Measurements from ENCODE around the gene OGA. TPM values are rescaled to one million over a fixed set of nuclear protein-coding genes. Genes with fewer than 3 reads are reported as not detected.

Gene OGA
- total and polyA plus RNA-seq, 7 donors: 15.7 to 143 (median 124) TPM

DNA sequence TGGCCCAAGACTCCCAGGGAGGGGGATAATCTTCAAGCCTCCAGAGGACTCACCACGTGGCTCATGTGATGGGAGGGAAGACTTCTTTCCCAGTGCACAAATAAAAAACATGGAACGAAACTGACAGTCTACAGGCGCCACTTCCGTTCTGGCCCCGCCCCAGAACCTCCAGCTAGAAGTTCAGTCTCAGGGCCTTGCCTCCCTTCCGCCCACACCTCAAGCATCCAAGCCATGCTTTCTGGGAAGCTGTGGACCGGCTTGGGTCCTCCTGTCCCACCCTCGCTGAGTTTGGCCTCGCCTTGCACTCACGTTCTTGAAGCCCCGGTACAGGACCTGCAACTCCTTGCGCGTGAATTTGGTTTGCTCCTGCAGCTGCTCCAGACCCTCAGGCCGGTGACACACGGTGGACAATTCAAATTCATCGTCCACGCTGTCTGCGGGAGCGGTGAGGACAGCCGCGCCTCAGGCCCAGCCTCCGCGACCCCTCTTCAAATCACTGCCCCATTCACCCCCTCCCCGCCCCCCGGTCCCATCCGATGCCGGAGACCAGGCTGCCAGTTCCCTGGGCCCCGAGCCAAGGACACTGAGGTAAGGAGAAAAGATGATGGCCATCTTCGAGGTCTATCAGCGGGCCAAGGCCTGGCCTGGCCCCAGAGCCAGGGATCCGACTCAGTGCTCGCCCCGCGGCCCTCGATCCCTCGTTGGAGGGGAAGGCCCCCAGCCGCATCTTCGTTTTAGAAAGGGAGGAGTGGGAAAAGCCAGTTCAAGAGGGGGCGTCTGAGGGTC, 10.7 kb upstream of the OGA start:
- peak; percentile 75 for DNase-seq
- Histone ChIP-seq H3K4me1 (peaks cover 0 to 31% (median 18%) of the 10 kb centered on the region in 4 donors), H3K36me3 (peaks cover 0 to 3% (median 0%) of the 10 kb centered on the region in 4 donors), H3K9me3 (no peaks in the 10 kb centered on the region), H3K27ac (peak overlapping the region; percentile 22 to 52 (median 38)), H3K27me3 (no peaks in the 10 kb centered on the region), H3K4me3 (peak overlapping the region in 3 of 4 donors; percentile 17 to 58 (median 20))
- TF ChIP-seq, protein P1, sequence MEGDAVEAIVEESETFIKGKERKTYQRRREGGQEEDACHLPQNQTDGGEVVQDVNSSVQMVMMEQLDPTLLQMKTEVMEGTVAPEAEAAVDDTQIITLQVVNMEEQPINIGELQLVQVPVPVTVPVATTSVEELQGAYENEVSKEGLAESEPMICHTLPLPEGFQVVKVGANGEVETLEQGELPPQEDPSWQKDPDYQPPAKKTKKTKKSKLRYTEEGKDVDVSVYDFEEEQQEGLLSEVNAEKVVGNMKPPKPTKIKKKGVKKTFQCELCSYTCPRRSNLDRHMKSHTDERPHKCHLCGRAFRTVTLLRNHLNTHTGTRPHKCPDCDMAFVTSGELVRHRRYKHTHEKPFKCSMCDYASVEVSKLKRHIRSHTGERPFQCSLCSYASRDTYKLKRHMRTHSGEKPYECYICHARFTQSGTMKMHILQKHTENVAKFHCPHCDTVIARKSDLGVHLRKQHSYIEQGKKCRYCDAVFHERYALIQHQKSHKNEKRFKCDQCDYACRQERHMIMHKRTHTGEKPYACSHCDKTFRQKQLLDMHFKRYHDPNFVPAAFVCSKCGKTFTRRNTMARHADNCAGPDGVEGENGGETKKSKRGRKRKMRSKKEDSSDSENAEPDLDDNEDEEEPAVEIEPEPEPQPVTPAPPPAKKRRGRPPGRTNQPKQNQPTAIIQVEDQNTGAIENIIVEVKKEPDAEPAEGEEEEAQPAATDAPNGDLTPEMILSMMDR (IDR thresholded peaks at IDR 0.05): no peak
- TF ChIP-seq POLR2A (IDR thresholded peaks at IDR 0.05) (no peak), POLR2AphosphoS5 (IDR thresholded peaks at IDR 0.05) (no peak), EP300 (IDR thresholded peaks at IDR 0.05) (no peak)
- intact Hi-C loops (cut with DNase I): no loop called here
- WGBS, 2 donors: 63 to 71% methylated on average over 39 of the region's 39 CpGs

DNA sequence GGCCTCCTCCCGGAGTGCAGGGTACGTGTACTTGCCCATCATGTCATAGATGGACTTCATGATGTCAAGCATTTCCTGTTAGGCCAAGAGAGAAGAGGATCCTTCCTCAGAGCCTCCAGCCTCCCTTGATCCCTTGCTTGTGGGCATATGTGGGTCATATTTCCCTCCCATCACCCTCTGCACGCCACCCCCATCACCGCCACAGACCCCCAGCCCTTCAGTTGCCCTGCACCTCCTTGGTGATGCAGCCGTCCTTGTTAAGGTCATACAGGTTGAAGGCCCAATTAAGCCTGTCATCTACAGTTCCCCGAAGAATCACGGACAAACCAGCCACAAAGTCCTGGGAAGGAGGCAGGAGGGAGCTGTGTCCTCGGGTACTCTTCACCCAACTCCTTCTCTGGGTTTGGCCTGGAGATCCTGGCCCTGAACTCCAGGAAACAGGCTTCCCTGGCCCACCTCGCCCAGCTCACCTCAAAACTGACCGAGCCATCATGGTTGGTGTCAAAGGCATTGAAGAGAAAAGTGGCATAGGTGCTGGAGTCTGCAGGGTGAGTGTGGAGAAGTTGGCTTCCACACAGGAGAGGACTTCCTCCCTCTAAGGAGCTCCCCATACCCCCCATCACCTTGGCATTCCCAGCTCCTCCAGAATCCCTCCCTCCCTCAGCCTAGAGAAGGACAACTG, 9.8 kb upstream of the OGA start:
- peaks cover 0 to 3% (median 0%) of the 10 kb centered on the region in 4 donors for H3K36me3 ChIP-seq
- no peaks in the 10 kb centered on the region for H3K27me3 ChIP-seq
- no peak overlapping the region for H3K4me3 ChIP-seq
- H3K9me3 ChIP-seq: no peaks in the 10 kb centered on the region
- no peak for DNase-seq
- WGBS, 2 donors: 92 to 95% methylated on average over 10 of the region's 10 CpGs
- H3K4me1 ChIP-seq: peaks cover 0 to 31% (median 18%) of the 10 kb centered on the region in 4 donors
- H3K27ac ChIP-seq: no peak overlapping the region
- no peak for TF ChIP-seq EP300 (IDR thresholded peaks at IDR 0.05)
- TF ChIP-seq POLR2AphosphoS5 (IDR thresholded peaks at IDR 0.05): no peak
- TF ChIP-seq, protein P1 (IDR thresholded peaks at IDR 0.05): no peak
- no peak for TF ChIP-seq POLR2A (IDR thresholded peaks at IDR 0.05)
- intact Hi-C loops (cut with DNase I): no loop called here

DNA sequence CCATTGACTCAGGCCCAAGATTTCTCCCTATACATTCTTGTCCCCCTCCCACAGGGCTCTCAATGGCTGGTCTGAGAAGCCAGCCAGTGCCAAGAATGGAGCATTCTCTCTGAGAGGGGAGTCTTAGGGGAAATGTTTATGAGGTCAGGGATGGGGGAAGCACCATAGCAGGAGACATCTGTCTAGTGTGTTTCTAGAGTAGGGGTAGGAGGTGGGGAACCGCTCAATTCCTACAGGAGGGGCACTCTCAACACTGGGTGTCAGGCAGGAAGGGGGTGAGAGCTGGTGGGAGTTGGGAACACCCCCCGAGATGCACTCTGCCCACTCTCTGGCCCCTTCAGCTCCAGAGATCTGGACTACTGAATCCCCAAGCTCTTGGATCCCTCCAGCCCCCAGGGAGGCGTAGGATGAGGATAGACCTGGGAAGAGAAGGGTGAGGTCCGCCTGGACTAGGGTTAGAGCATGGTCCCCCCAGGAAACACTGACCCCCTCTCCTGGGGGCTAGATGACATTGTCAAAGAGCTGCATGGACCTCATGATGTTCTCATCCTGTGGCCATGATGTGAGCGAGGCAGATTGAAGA, 8.7 kb upstream of the OGA start:
- 95 to 97% methylated on average over 5 of the region's 5 CpGs for WGBS, 2 donors
- intact Hi-C loops (cut with DNase I): no loop called here
- Histone ChIP-seq H3K4me3 (no peak overlapping the region), H3K27me3 (no peaks in the 10 kb centered on the region), H3K9me3 (no peaks in the 10 kb centered on the region), H3K4me1 (peaks cover 0 to 31% (median 18%) of the 10 kb centered on the region in 4 donors), H3K27ac (no peak overlapping the region), H3K36me3 (peaks cover 0 to 3% (median 0%) of the 10 kb centered on the region in 4 donors)
- no peak for DNase-seq
- TF ChIP-seq POLR2A (IDR thresholded peaks at IDR 0.05) (no peak), EP300 (IDR thresholded peaks at IDR 0.05) (no peak), POLR2AphosphoS5 (IDR thresholded peaks at IDR 0.05) (no peak)
- TF ChIP-seq, protein P1 (IDR thresholded peaks at IDR 0.05): no peak

DNA sequence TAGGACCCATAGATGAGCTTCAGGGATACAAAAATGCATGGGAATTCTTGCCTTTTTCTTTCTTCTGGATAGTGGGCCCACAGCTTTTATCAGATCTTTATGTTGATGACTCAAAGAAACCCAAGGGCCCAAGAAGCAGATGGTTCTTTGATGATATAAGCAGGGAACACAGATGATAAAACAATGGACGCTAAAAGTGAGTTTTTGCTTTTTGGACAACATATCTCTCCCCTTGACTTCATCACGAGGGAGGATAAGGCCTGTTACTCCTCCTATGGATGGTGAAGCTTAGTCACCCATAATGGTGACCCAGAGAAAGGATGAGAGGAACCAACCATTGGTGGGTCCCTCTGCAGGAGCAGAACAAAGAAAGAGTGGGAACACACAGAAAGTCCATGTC, 6.5 kb upstream of the OGA start:
- no peaks in the 10 kb centered on the region for H3K9me3 ChIP-seq
- intact Hi-C loops (cut with DNase I): no loop called here
- no peak for DNase-seq
- H3K36me3 ChIP-seq: peaks cover 0 to 3% (median 0%) of the 10 kb centered on the region in 4 donors
- TF ChIP-seq POLR2A (IDR thresholded peaks at IDR 0.05) (no peak), POLR2AphosphoS5 (IDR thresholded peaks at IDR 0.05) (no peak), EP300 (IDR thresholded peaks at IDR 0.05) (no peak)
- TF ChIP-seq, protein P1 (IDR thresholded peaks at IDR 0.05): no peak
- no peak overlapping the region for H3K27ac ChIP-seq
- H3K4me3 ChIP-seq: no peak overlapping the region
- H3K27me3 ChIP-seq: no peaks in the 10 kb centered on the region
- 70 to 94% methylated on average over 2 of the region's 2 CpGs for WGBS, 2 donors
- H3K4me1 ChIP-seq: peaks cover 0 to 11% (median 2%) of the 10 kb centered on the region in 4 donors
